Transverse colon (tissue), 4 donors: ENCODE data around the gene HOXD10.

Source experiments
- POLR2A ChIP-seq: fragments of 450-650 bp; IDR thresholded peaks from one replicate; pipeline ENCODE4 v1.6.1; 2016; ENCODE audit warnings: antibody characterized with exemption, mild to moderate bottlenecking, moderate library complexity
- POLR2AphosphoS5 ChIP-seq, 3 donors: sonication (generic); formaldehyde crosslinking; IDR thresholded peaks; one replicate each; pipeline ENCODE4 v1.6.1; 2016; ENCODE audit warnings: antibody characterized with exemption in 3 of 3
- TF ChIP-seq, protein P1 (sequence below), 5 experiments: fragments of 200-600 bp in 3 of 5; fragments of 450-650 bp in 2 of 5; sonication (generic) in 3 of 5; IDR thresholded peaks; 1 replicate in 2 of 5; 2 replicates in 3 of 5; pipeline ENCODE4 v1.5.1; 2016 to 2017; ENCODE audit warnings: antibody characterized with exemption in 5 of 5, inconsistent platforms in 3 of 5, mild to moderate bottlenecking in 2 of 5, moderate library complexity in 1 of 5

DNA sequence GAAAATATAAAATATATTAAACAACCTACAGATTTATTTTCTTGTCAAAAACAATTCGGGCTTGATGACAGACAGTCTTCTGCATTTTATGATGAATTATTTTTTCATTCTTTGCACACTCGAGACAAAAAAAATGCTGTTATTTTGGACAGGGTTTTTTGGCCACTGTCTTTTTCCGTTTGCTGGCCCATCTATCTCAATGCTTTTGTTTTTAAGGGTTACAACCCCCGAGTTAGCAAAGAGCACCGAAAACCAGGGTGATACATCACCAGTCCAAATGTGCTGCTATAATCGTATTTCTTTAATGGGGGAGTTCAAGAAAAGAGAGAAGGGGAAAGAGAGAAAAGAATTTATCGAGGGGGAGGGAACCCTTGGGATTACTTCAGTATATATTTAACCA lies 40.5 kb upstream of the HOXD10 start:
- TF ChIP-seq, protein P1, sequence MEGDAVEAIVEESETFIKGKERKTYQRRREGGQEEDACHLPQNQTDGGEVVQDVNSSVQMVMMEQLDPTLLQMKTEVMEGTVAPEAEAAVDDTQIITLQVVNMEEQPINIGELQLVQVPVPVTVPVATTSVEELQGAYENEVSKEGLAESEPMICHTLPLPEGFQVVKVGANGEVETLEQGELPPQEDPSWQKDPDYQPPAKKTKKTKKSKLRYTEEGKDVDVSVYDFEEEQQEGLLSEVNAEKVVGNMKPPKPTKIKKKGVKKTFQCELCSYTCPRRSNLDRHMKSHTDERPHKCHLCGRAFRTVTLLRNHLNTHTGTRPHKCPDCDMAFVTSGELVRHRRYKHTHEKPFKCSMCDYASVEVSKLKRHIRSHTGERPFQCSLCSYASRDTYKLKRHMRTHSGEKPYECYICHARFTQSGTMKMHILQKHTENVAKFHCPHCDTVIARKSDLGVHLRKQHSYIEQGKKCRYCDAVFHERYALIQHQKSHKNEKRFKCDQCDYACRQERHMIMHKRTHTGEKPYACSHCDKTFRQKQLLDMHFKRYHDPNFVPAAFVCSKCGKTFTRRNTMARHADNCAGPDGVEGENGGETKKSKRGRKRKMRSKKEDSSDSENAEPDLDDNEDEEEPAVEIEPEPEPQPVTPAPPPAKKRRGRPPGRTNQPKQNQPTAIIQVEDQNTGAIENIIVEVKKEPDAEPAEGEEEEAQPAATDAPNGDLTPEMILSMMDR (IDR thresholded peaks at IDR 0.05), result no peak
- no peak for TF ChIP-seq POLR2AphosphoS5 (IDR thresholded peaks at IDR 0.05)
- no peak for TF ChIP-seq POLR2A
